GM12878 (cell line): ENCODE data around the gene RPL21. TPM values are rescaled to one million over a fixed set of nuclear protein-coding genes. Genes with fewer than 3 reads are reported as not detected.

Experiments
- ATAC-seq: fragments of 200-7000 bp; cut with Tn5 transposase; 3 replicates; pipeline ENCODE4 v1.9.1; 2020; ENCODE audit warnings: mild to moderate bottlenecking, moderate library complexity
- BruUV-seq: library from RNA; stranded (reverse); fragments of 400-500 nt; replicated peaks from 2 replicates; lab custom pipeline; 2021; lab: Mats Ljungman, UMichigan
- CTCF ChIA-PET: fragments of 300-600 bp; sonication (Branson Sonifier 250); formaldehyde crosslinking; extraction: SDS; loops from one replicate; lab custom pipeline; 2021; ENCODE audit warnings: inconsistent platforms; lab: Yijun Ruan, JAX
- POLR2A ChIA-PET: fragments of 350-600 bp; formaldehyde crosslinking; extraction: SDS; loops from one replicate; lab custom pipeline; 2021; ENCODE audit warnings: inconsistent platforms; lab: Charles Lee
- RAD21 ChIA-PET: fragments of 300-600 bp; sonication (Branson Sonifier 250); formaldehyde crosslinking; loops from one replicate; lab custom pipeline; 2023; ENCODE audit warnings: antibody characterized with exemption; ENCODE audit not compliant: unreplicated experiment; lab: Charles Lee
- SMC1A ChIA-PET: fragments of 300-600 bp; sonication (Branson Sonifier 250); formaldehyde crosslinking; loops from one replicate; lab custom pipeline; 2023; ENCODE audit not compliant: unreplicated experiment, uncharacterized antibody; lab: Charles Lee
- DNase-seq: peaks from one replicate; pipeline ENCODE4 v3.0.0-alpha.2; 2011; ENCODE audit warnings: low read depth, low spot score
- FAIRE-seq: peaks from 3 replicates; lab custom pipeline; 2011; peaks lifted over from hg19 to GRCh38; lab: Jason Lieb, UNC
- H2AFZ ChIP-seq: 2 replicates; pipeline ENCODE4 v1.6.0; 2011; ENCODE audit warnings: low read depth, low read length, control low read depth; ENCODE audit not compliant: control insufficient read depth
- H3K27ac ChIP-seq: 2 replicates; pipeline ENCODE4 v1.5.1; 2011; ENCODE audit warnings: control low read depth; ENCODE audit not compliant: control insufficient read depth, insufficient read depth
- H3K27me3 ChIP-seq, 2 experiments: replicated peaks in 1 of 2; 2 replicates each; pipeline versions ENCODE4 v1.6.0 to v1.6.1; 2011; ENCODE audit warnings: low read length in 1 of 2; ENCODE audit not compliant: control insufficient read depth in 2 of 2, insufficient read depth in 2 of 2
- H3K36me3 ChIP-seq, 2 experiments: 2 replicates each; pipeline ENCODE4 v1.5.1; 2011; ENCODE audit warnings: low read length in 1 of 2; ENCODE audit not compliant: control insufficient read depth in 2 of 2, insufficient read depth in 2 of 2
- H3K4me1 ChIP-seq: 2 replicates; pipeline ENCODE4 v1.6.1; 2011; ENCODE audit warnings: mild to moderate bottlenecking, low read length, moderate library complexity, mixed read lengths; ENCODE audit not compliant: control insufficient read depth, insufficient read depth
- H3K4me2 ChIP-seq: 2 replicates; pipeline ENCODE4 v1.6.0; 2011; ENCODE audit warnings: control low read depth; ENCODE audit not compliant: control insufficient read depth, insufficient read depth
- H3K4me3 ChIP-seq: fragments of 200-600 bp; sonication (generic); 2 replicates; pipeline ENCODE4 v1.5.1; 2016
- H3K79me2 ChIP-seq: 2 replicates; pipeline ENCODE4 v1.6.0; 2011; ENCODE audit warnings: low read length; ENCODE audit not compliant: control insufficient read depth, insufficient read depth
- H3K9ac ChIP-seq: 2 replicates; pipeline ENCODE4 v1.8.0; 2011; ENCODE audit warnings: low read length, control low read depth, mixed read lengths; ENCODE audit not compliant: control insufficient read depth, insufficient read depth
- H3K9me3 ChIP-seq: replicated peaks from 3 replicates; pipeline ENCODE4 v1.5.1; 2011; ENCODE audit warnings: mild to moderate bottlenecking, low read length; ENCODE audit not compliant: control insufficient read depth, insufficient read depth
- H4K20me1 ChIP-seq: 2 replicates; pipeline ENCODE4 v1.6.0; 2011; ENCODE audit not compliant: control insufficient read depth, insufficient read depth
- BHLHE40 ChIP-seq, 2 experiments: fragments of 450-650 bp in 1 of 2; IDR thresholded peaks; 2 replicates each; pipeline ENCODE4 v1.6.1; 2011 to 2017; ENCODE audit warnings: low read depth in 2 of 2, borderline replicate concordance in 1 of 2, improper control_type of control experiment in 1 of 2, low read length in 1 of 2, mild to moderate bottlenecking in 1 of 2
- CBFB ChIP-seq: IDR thresholded peaks from 2 replicates; pipeline ENCODE4 v1.6.1; 2016; ENCODE audit warnings: antibody characterized with exemption, low read depth
- CEBPB ChIP-seq, 2 experiments: fragments of 150-350 bp in 1 of 2; IDR thresholded peaks; 2 replicates each; pipeline ENCODE4 v1.6.1; 2012 to 2014; ENCODE audit warnings: low read depth in 2 of 2, low read length in 2 of 2, borderline replicate concordance in 1 of 2, inconsistent platforms in 1 of 2
- IKZF1 ChIP-seq: fragments of 450-650 bp; conservative IDR thresholded peaks from 2 replicates; pipeline ENCODE4 v1.6.1; 2017; ENCODE audit warnings: antibody characterized with exemption, mild to moderate bottlenecking
- NRF1 ChIP-seq: conservative IDR thresholded peaks from 2 replicates; pipeline ENCODE4 v1.6.1; 2011; ENCODE audit warnings: mild to moderate bottlenecking, low read depth, low read length, improper control_type of control experiment
- TARDBP ChIP-seq: IDR thresholded peaks from 2 replicates; pipeline ENCODE4 v1.6.1; 2016; ENCODE audit warnings: borderline replicate concordance
- WGBS: methylation state at CpG from one replicate; pipeline ENCODE4 v1.1.6; 2016; ENCODE audit warnings: low lambda C conversion rate; ENCODE audit not compliant: insufficient replicate concordance, insufficient coverage; ENCODE audit errors: missing lambda C conversion rate; 5-methylcytosine and 5-hydroxymethylcytosine counted together
- in situ Hi-C: fragments of 300-500 bp; cut with MboI; formaldehyde crosslinking; loops from 9 replicates; pipeline ENCODE4 v1.14.3; 2018; ENCODE audit warnings: mixed read lengths
- intact Hi-C: fragments of 100-400 bp; cut with micrococcal nuclease; formaldehyde crosslinking; loops from one replicate; pipeline ENCODE4 v1.14.2; 2022; ENCODE audit not compliant: unreplicated experiment
- polyA plus RNA-seq, 11 experiments: library from polyadenylated mRNA; depleted of rRNA in 4 of 11; unstranded in 6 of 11; stranded (reverse) in 5 of 11; fragments of >200 nt; fragmentation: Nextera tagmentation in 4 of 11; fragmentation: Illumina TruSeq in 1 of 11; extraction: Ambion mirVana in 4 of 11; extraction: Trizol in 1 of 11; gene quantifications; 1 replicate in 1 of 11; 2 replicates in 10 of 11; pipeline versions ENCODE4 v1.2.1 to v1.2.3, GENCODE V29; 2011 to 2016; ENCODE audit warnings: inconsistent platforms in 2 of 11, missing spikeins in 2 of 11, low read depth in 1 of 11
- total RNA-seq, 4 experiments: library from RNA; depleted of rRNA in 3 of 4; stranded (reverse); fragments of >200 nt in 3 of 4; fragmentation: Illumina TruSeq in 1 of 4; extraction: Trizol in 1 of 4; gene quantifications; 2 replicates each; pipeline versions ENCODE4 v1.2.1 to v1.2.3, GENCODE V29; 2013 to 2021
- TF ChIP-seq, protein P1 (sequence below): IDR thresholded peaks from 2 replicates; pipeline ENCODE4 v1.6.1; 2012; ENCODE audit warnings: low read depth, low read length, improper control_type of control experiment
- TF ChIP-seq, protein P2 (sequence below): IDR thresholded peaks from 2 replicates; pipeline ENCODE4 v1.6.1; 2011; ENCODE audit warnings: low read depth, low read length, improper control_type of control experiment, borderline replicate concordance
- TF ChIP-seq, protein P3 (sequence below): fragments of 450-650 bp; IDR thresholded peaks from 2 replicates; pipeline ENCODE4 v1.6.1; 2017; ENCODE audit warnings: mild to moderate bottlenecking, low read depth, inconsistent platforms; ENCODE audit not compliant: poor library complexity, severe bottlenecking

The RPL21 gene
- total and polyA plus RNA-seq, 10 of the 15 experiments (the other 5 are each of a cell fraction or from before 2014, with no cell fraction given) = 817 to 9,760 (median 1,698) TPM

DNA sequence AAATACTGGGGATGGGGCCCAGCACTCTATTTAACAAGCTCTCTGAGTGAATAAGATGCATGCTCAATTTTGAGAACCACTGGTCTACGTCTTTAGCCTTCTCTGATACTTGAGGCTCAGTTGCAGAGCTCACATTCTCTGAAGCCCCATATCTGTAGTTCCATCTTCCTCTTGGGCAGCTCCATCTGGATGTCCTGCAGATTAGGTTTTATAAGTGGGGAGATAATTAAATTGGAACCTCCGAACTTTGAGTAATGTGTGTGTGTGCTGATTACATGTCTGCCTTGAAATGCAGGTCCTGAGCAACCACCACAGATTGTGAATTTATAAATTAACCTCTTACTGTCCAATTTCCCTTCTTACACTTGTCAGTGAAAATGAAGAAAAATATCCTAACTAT lies 12.1 kb downstream of the RPL21 start:
- peaks cover 3 to 4% of the 10 kb centered on the region in 2 experiments; a peak in 3 of 4 replicates for H3K36me3 ChIP-seq
- TF ChIP-seq BHLHE40 (IDR thresholded peaks at IDR 0.05; ENCODE audit: borderline replicate concordance in 1 of 2, low read depth in 2 of 2, low read length in 1 of 2) (no peak), CEBPB (IDR thresholded peaks at IDR 0.05; ENCODE audit: borderline replicate concordance in 1 of 2, low read depth in 2 of 2, low read length in 2 of 2) (no peak), IKZF1 (no peak), CBFB (no peak), TARDBP (no peak), NRF1 (no peak)
- TF ChIP-seq, protein P1, sequence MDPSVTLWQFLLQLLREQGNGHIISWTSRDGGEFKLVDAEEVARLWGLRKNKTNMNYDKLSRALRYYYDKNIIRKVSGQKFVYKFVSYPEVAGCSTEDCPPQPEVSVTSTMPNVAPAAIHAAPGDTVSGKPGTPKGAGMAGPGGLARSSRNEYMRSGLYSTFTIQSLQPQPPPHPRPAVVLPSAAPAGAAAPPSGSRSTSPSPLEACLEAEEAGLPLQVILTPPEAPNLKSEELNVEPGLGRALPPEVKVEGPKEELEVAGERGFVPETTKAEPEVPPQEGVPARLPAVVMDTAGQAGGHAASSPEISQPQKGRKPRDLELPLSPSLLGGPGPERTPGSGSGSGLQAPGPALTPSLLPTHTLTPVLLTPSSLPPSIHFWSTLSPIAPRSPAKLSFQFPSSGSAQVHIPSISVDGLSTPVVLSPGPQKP = no peak
- TF ChIP-seq, protein P2, sequence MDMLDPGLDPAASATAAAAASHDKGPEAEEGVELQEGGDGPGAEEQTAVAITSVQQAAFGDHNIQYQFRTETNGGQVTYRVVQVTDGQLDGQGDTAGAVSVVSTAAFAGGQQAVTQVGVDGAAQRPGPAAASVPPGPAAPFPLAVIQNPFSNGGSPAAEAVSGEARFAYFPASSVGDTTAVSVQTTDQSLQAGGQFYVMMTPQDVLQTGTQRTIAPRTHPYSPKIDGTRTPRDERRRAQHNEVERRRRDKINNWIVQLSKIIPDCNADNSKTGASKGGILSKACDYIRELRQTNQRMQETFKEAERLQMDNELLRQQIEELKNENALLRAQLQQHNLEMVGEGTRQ = no peak
- TF ChIP-seq, protein P3, sequence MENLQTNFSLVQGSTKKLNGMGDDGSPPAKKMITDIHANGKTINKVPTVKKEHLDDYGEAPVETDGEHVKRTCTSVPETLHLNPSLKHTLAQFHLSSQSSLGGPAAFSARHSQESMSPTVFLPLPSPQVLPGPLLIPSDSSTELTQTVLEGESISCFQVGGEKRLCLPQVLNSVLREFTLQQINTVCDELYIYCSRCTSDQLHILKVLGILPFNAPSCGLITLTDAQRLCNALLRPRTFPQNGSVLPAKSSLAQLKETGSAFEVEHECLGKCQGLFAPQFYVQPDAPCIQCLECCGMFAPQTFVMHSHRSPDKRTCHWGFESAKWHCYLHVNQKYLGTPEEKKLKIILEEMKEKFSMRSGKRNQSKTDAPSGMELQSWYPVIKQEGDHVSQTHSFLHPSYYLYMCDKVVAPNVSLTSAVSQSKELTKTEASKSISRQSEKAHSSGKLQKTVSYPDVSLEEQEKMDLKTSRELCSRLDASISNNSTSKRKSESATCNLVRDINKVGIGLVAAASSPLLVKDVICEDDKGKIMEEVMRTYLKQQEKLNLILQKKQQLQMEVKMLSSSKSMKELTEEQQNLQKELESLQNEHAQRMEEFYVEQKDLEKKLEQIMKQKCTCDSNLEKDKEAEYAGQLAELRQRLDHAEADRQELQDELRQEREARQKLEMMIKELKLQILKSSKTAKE = no peak
- TF ChIP-seq, all 136 proteins: peak for 0
- Histone ChIP-seq H3K4me3 (no peak overlapping the region), H3K27me3 (no peaks in the 10 kb centered on the region), H4K20me1 (no peaks in the 10 kb centered on the region), H2AFZ (no peak overlapping the region), H3K79me2 (no peaks in the 10 kb centered on the region; the same call in 1 of the 2 replicates), H3K4me2 (no peak overlapping the region), H3K9me3 (no peaks in the 10 kb centered on the region), H3K27ac (no peak overlapping the region), H3K4me1 (peaks cover 5% of the 10 kb centered on the region; the same call in 1 of the 2 replicates), H3K9ac (no peak overlapping the region)
- in situ Hi-C loops = no loop called here
- ChIA-PET SMC1A (interaction anchor here (1.3 to 1.5 kb wide), 2 partner anchors 10 to 16 kb away, joined by 4 to 5 read pairs; no protein-coding TSS in a partner anchor), CTCF (interaction anchor here (0.6 kb wide), 1 partner anchor 680 kb away, joined by 3 read pairs; no protein-coding TSS in a partner anchor), RAD21 (interaction anchor here (1.2 kb wide), 1 partner anchor 23 kb away, joined by 6 read pairs; no protein-coding TSS in a partner anchor), POLR2A (no interaction called here)
- no TSS peak for BruUV-seq
- ATAC-seq (no peak), DNase-seq (no peak), FAIRE-seq (no peak)
- intact Hi-C loops = no loop called here
- 27% methylated on average over 2 of the region's 2 CpGs for WGBS
